DMS114 treated with DMSO at 0.1 percent for 48 hours (cell line): Measurements from ENCODE around the gene ASB12.
A peak's percentile ranks its signal among the peaks of the same experiment; 100 is the strongest.
"Not testable (repeated sequence)": the region's sequence is repeated elsewhere in the genome, so short reads cannot be mapped to it uniquely, and the experiment has no call there.

Experiments used
- DNase-seq: peaks from one replicate; lab custom pipeline; 2025; ENCODE audit not compliant: unreplicated experiment; lab: John Stamatoyannopoulos, UW

Gene ASB12

GRCh38 chrX:64230123-64230970 lies at the start of gene ASB12:
TSS of gene ASB12 (minus strand) at chrX:64230607. CDS start at chrX:64225650, 4,957 bp downstream.
- DNase-seq = no peak

- no peak for DNase-seq
Measured at GRCh38 chrX:64265265-64265664, 34.9 kb upstream of the ASB12 start.

GRCh38 chrX:64229154-64229553 lies 1.3 kb downstream of the ASB12 start:
- DNase-seq = no peak

- no peak for DNase-seq
Measured at GRCh38 chrX:64218023-64218422, 12.4 kb downstream of the ASB12 start.

- DNase-seq = not testable (repeated sequence)
Measured at GRCh38 chrX:64213989-64214388, 16.4 kb downstream of the ASB12 start.

- no peak for DNase-seq
Measured at GRCh38 chrX:64206556-64207162, 23.7 kb downstream of the ASB12 start.

- DNase-seq = peak; percentile 80
Measured at GRCh38 chrX:64205735-64206501, 24.5 kb downstream of the ASB12 start.

- no peak for DNase-seq
Measured at GRCh38 chrX:64205441-64205734, 25.0 kb downstream of the ASB12 start, which contains the start of gene AMER1. TSS of gene AMER1 (minus strand) at chrX:64205708. CDS start at chrX:64193286, 12,422 bp downstream.

GRCh38 chrX:64204701-64205440 lies 25.5 kb downstream of the ASB12 start:
- no peak for DNase-seq

GRCh38 chrX:64204252-64204651 lies 26.2 kb downstream of the ASB12 start:
- DNase-seq = no peak

- DNase-seq = no peak
Measured at GRCh38 chrX:64202808-64203325, 27.5 kb downstream of the ASB12 start.

- no peak for DNase-seq
Measured at GRCh38 chrX:64198036-64198435, 32.4 kb downstream of the ASB12 start.

GRCh38 chrX:64196606-64197005 lies 33.8 kb downstream of the ASB12 start:
- DNase-seq = no peak

GRCh38 chrX:64195862-64196261 lies 34.5 kb downstream of the ASB12 start:
- no peak for DNase-seq

- no peak for DNase-seq
Measured at GRCh38 chrX:64192673-64193072, 37.7 kb downstream of the ASB12 start.

GRCh38 chrX:64192040-64192439 lies 38.4 kb downstream of the ASB12 start:
- no peak for DNase-seq

GRCh38 chrX:64191281-64192010 lies 39.0 kb downstream of the ASB12 start:
- DNase-seq = no peak

- DNase-seq = no peak
Measured at GRCh38 chrX:64190136-64190740, 40.2 kb downstream of the ASB12 start.

- DNase-seq = no peak
Measured at GRCh38 chrX:64188901-64189300, 41.5 kb downstream of the ASB12 start.

- DNase-seq = no peak
Measured at GRCh38 chrX:64187762-64188150, 42.7 kb downstream of the ASB12 start.
